KBM-7 (cell line): ENCODE results near the gene ZNF486.
A peak's percentile ranks its signal among the peaks of the same experiment; 100 is the strongest.
"Not testable (repeated sequence)": the region's sequence is repeated elsewhere in the genome, so short reads cannot be mapped to it uniquely, and the experiment has no call there.

Experiments
- DNase-seq: peaks from one replicate; pipeline ENCODE4 v3.0.0-alpha.2; 2015
- in situ Hi-C: fragments of 300-500 bp; cut with MboI; formaldehyde crosslinking; loops from 2 replicates; pipeline ENCODE4 v1.14.3; 2020; ENCODE audit warnings: low sequenced_read_pairs, low pct_unique_long_range_greater_than_20kb, mixed read lengths

The ZNF486 gene

DNA sequence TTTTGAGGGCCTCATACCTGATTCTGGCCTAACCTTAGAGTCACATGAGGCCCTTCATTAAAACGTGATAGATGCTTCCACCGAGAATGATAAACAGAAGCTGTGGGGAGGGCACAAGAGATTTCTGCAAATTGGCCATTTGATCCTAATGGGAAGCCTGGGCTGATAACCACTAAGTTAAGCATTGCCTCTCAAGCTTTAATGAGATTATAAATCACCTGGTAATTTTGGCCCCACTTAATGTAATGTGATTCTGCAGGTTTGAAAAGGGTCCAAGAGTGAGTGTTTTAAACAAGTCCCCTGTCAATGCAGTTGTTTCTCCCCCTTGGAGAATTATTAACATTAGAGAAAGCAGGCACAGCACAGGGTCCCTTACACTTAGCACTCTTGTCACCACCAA, 42.0 kb downstream of the ZNF486 start:
- in situ Hi-C loops = no loop called here
- no peak for DNase-seq

DNA sequence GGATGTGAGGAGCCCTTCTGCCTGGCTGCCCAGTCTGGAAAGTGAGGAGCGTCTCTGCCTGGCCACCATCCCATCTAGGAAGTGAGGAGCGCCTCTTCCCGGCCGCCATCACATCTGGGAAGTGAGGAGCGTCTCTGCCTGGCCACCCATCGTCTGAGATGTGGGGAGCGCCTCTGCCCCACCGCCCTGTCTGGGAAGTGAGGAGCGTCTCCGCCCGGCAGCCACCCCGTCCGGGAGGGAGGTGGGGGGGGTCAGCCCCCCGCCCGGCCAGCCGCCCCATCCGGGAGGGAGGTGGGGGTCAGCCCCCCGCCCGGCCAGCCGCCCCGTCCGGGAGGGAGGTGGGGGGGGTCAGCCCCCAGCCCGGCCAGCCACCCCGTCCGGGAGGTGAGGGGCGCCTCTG, 47.4 kb downstream of the ZNF486 start:
- DNase-seq, in situ Hi-C loops: not testable (repeated sequence)

DNA sequence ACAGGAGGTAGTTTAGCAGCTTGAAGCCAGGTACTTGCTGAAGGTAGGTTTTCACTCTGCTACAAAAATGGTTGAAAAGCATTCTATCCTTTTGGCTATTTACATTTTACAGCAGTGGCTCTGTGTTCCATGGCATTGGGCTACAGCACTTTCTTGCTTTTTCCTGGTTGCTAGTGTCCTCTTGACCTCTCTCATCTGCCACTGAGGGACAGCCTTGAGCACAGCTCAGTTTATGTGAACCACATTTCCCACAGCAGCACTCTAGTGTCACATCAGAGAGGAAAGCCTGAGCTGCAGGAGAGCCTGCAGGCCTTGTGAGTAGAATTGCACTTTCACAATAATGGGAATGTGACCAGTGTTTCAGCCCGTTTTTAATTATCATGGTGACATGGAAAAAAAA, 54.6 kb downstream of the ZNF486 start:
- DNase-seq, in situ Hi-C loops: not testable (repeated sequence)

DNA sequence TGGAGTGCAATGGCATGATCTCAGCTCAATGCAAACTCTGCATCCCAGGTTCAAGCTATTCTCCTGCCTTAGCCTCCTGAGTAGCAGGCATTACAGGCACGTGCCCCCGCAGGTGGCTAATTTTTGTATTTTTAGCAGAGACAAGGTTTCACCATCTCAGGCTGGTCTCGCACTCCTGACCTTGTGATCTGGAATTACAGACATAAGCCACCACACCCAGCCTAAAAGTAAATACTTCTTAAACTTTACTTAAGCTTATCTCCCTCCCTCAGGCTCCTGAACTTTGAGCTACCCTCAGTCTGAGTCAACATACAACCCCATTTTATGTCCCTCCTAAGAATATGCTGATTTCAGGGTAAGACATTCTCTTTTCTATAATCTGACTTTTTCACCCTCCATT, 66.1 kb downstream of the ZNF486 start:
- in situ Hi-C loops = no loop called here
- DNase-seq = no peak

DNA sequence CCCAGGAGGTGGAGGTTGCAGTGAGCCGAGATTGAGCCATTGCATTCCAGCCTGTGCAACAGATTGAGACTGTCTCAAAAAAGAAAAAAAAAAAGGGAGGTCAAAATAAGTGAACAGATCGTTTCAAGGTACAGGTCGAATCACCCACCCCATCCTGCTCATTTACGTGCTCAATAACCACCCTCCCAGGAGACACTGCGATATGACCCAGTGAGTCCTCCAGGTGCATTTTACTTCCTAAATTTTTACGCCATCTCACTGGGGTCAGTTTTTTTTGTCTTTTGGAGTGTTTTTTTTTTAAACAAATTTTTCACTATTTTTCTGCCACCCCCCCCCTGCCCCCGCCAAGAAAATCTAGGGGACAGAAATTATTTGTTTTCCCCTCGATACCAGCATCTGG, 68.1 kb downstream of the ZNF486 start:
- DNase-seq = no peak
- in situ Hi-C loops = no loop called here

DNA sequence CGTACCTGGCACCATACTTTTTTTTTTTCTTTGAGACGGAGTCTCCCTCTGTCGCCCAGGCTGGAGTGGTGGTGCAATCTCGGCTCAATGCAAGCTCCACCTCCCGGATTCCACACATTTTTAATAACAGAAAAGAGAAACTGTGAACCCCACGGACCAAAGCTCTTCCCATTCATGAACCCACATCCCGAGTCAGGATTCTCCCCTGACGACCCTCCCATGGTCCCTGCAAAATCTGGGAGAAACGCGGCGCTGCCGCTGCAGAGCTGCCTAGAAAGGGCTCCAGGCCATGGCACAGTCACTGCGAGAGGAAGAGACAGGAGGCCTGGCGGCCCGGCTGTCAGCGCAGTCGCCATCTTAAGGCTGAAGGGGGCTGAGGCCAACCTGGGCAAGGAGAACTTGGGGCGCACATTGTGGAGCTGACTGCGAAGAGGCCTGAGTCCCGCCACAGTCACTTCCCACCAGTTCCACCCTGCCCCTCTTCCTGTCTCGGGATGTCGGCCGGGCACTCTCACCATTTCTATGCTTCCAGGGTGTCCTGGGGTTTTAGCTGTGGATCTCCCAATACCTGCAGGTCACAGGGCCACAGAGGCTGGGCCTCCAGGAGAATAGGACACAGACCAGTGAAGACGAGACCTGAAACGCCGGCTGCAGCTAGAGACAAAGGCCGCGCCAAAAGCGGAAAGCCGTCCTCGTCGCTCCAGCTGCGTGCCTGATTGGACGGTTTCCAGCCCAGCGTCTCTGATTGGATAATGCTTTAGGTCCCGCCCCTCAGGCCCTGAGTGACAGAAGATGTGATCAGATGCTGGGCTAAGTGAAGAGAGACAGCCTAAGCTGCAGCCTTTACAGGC, 71.0 kb downstream of the ZNF486 start:
- in situ Hi-C loops = no loop called here
- DNase-seq = no peak

DNA sequence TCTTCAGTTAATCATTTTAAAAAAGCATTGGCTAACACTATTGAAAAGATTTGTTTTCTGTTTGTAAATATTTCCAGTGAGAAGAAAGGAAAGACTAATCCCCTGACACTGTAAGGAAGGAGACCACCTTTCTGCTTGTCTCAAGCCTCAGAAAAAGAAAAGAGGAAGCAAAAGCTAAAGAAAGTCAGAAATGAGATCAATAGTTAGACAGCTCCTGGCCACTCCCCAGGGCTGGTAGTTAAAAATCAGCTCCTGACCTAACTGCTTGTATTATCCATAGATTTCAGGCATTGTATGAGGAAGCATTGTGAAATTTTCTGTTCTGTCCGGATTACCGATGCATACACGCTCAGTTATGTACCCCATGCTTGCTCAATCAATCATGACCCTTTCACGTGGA, 76.6 kb downstream of the ZNF486 start:
- in situ Hi-C loops = no loop called here
- no peak for DNase-seq

DNA sequence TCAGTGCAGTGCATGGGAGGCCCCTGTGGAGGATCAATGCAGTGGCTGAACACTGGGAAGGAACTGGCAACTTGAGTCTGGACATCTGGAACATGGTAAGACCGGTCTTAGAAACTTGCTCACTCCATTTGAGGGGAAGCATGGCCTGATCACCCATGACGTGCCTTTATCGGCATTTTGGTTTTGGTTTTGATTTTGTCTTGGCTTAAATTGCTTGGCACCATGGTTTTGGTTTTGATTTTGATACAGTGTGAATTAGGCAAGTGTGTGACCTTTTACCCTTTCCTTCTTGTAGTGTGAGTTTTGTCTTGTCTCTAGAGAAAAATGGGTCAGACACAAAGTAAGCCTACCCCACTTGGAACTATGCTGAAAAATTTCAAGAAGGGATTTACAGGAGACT, 77.3 kb downstream of the ZNF486 start:
- in situ Hi-C loops = no loop called here
- no peak for DNase-seq

DNA sequence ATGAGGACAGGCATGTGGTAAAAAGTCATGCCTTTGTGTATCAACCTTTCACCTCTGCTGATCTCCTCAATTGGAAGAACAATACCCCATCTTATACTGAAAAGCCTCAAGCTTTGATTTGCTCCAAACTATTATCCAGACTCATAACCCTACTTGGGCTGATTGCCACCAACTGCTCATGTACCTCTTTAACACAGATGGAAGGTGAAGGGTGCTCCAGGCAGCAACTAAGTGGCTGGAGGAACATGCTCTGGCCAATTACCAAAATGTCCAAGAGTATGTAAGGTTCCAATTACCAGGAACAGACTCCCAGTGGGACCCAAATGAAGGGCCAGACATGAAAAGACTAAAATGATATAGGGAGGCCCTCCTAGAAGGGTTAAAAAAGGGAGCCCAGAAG, 78.3 kb downstream of the ZNF486 start:
- no peak for DNase-seq
- in situ Hi-C loops = no loop called here

DNA sequence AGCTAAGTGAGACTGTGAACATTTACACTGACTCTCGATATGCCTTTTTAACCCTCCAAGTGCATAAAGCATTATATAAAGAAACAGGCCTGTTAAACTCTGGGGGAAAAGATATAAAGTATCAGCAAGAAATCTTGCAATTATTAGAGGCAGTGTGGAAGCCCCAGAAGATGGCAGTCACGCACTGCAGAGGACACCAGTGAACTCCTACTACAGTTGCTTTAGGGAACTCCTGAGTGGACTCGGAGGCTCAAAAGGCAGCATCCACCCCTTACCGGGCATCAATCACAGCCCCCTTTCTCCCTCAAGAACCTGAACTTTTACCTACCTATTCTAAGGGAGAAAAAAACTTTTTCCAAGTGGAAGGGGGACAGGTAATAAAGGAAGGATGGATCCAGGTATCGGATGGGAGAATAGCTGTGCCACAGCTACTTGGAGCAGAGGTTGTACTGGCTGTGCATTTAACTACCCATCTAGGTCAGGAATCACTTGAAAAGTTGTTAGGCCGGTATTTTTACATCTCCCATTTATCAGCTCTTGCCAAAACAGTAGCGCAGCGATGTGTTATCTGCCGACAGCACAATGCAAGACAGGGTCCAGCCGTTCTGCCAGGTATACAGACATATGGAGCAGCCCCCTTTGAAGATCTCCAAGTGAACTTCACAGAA, 80.1 kb downstream of the ZNF486 start:
- in situ Hi-C loops = no loop called here
- peak; percentile 2 for DNase-seq

DNA sequence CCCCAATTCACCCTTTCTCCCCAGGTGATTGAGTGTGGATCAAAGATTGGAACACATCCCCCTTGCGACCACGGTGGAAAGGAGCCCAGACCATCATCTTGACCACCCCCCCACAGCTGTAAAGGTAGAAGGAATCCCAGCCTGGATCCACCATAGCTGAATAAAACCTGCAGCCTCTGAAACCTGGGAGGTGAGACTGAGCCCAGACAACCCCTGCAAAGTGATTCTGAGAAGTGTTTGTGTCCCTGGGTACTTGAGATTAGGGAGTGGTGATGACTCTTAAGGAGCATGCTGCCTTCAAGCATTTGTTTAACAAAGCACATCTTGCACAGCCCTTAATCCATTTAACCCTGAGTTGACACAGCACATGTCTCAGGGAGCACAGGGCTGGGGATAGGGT, 81.2 kb downstream of the ZNF486 start:
- in situ Hi-C loops, DNase-seq: not testable (repeated sequence)
